Chondrocyte (in vitro differentiated cells): ENCODE results near the gene TMEM248. TPM values are rescaled to one million over a fixed set of nuclear protein-coding genes. Genes with fewer than 3 reads are reported as not detected.
"Not testable (repeated sequence)": the region's sequence is repeated elsewhere in the genome, so short reads cannot be mapped to it uniquely, and the experiment has no call there.

ENCODE experiments used
- DNase-seq: peaks from one replicate; pipeline ENCODE4 v3.0.0; 2021; ENCODE audit warnings: mixed read lengths, low spot score
- H3K27ac Mint-ChIP-seq: one replicate; pipeline ENCODE4 v1.8.0; 2021; ENCODE audit warnings: mild to moderate bottlenecking, moderate library complexity, mixed read lengths; ENCODE audit not compliant: unreplicated experiment
- H3K27me3 Mint-ChIP-seq: 2 replicates; pipeline ENCODE4 v1.8.0; 2021; ENCODE audit warnings: low read depth, mixed read lengths
- H3K36me3 Mint-ChIP-seq: 2 replicates; pipeline ENCODE4 v1.8.0; 2021; ENCODE audit warnings: low read depth, mixed read lengths
- H3K4me1 Mint-ChIP-seq: 2 replicates; pipeline ENCODE4 v1.8.0; 2021; ENCODE audit warnings: low read depth, mild to moderate bottlenecking, mixed read lengths
- H3K4me3 Mint-ChIP-seq: one replicate; pipeline ENCODE4 v1.8.0; 2021; ENCODE audit warnings: mild to moderate bottlenecking, moderate library complexity, mixed read lengths; ENCODE audit not compliant: unreplicated experiment
- H3K9me3 Mint-ChIP-seq: 2 replicates; pipeline ENCODE4 v1.8.0; 2021; ENCODE audit warnings: low read depth, mixed read lengths
- CTCF ChIP-seq: fragments of 200-600 bp; sonication (generic); IDR thresholded peaks from 2 replicates; pipeline ENCODE4 v1.5.0; 2021; ENCODE audit warnings: antibody characterized with exemption, mild to moderate bottlenecking, moderate library complexity
- total RNA-seq: library from RNA; stranded (reverse); gene quantifications from 3 replicates; pipeline ENCODE4 v1.2.1, GENCODE V29; 2021

The TMEM248 gene
- total RNA-seq, 1 donor from 2014 or later = 83.0 TPM

- Mint-ChIP-seq H3K27ac (no peak overlapping the region), H3K4me3 (no peak overlapping the region), H3K27me3 (no peaks in the 10 kb centered on the region), H3K9me3 (no peaks in the 10 kb centered on the region), H3K36me3 (peaks cover 7% of the 10 kb centered on the region), H3K4me1 (no peaks in the 10 kb centered on the region)
- no peak for DNase-seq
- no peak for TF ChIP-seq CTCF
Observed at GRCh38 chr7:66883716-66884115, 37.3 kb upstream of the TMEM248 start.

GRCh38 chr7:66884556-66884955 lies 36.5 kb upstream of the TMEM248 start:
- H3K36me3 Mint-ChIP-seq, DNase-seq: not testable (repeated sequence)

GRCh38 chr7:66886152-66886551 lies 34.9 kb upstream of the TMEM248 start:
- H3K27ac Mint-ChIP-seq = no peak overlapping the region
- peaks cover 5% of the 10 kb centered on the region for H3K36me3 Mint-ChIP-seq
- no peaks in the 10 kb centered on the region for H3K27me3 Mint-ChIP-seq
- H3K9me3 Mint-ChIP-seq = no peaks in the 10 kb centered on the region
- H3K4me1 Mint-ChIP-seq = no peaks in the 10 kb centered on the region
- no peak overlapping the region for H3K4me3 Mint-ChIP-seq
- no peak for DNase-seq
- TF ChIP-seq CTCF = no peak

More at GRCh38 chr7:66884556-66884955, 36.5 kb upstream of the TMEM248 start:
- H3K27me3 Mint-ChIP-seq, H3K27ac Mint-ChIP-seq, H3K4me3 Mint-ChIP-seq, H3K9me3 Mint-ChIP-seq, H3K4me1 Mint-ChIP-seq: not testable (repeated sequence)

GRCh38 chr7:66888223-66888622 lies 32.8 kb upstream of the TMEM248 start:
- not testable (repeated sequence) for H3K4me1 Mint-ChIP-seq, H3K4me3 Mint-ChIP-seq, DNase-seq, H3K36me3 Mint-ChIP-seq, H3K9me3 Mint-ChIP-seq, H3K27me3 Mint-ChIP-seq, H3K27ac Mint-ChIP-seq

GRCh38 chr7:66894463-66895080 lies 26.5 kb upstream of the TMEM248 start:
- Mint-ChIP-seq H3K36me3 (peaks cover 12% of the 10 kb centered on the region), H3K4me3 (no peak overlapping the region), H3K9me3 (no peaks in the 10 kb centered on the region), H3K27me3 (no peaks in the 10 kb centered on the region), H3K4me1 (no peaks in the 10 kb centered on the region), H3K27ac (no peak overlapping the region)
- TF ChIP-seq CTCF = peak; percentile 33
- DNase-seq = no peak

GRCh38 chr7:66896441-66896840 lies 24.6 kb upstream of the TMEM248 start:
- Mint-ChIP-seq H3K4me1 (no peaks in the 10 kb centered on the region), H3K36me3 (peaks cover 14% of the 10 kb centered on the region), H3K27ac (no peak overlapping the region), H3K4me3 (no peak overlapping the region), H3K9me3 (no peaks in the 10 kb centered on the region), H3K27me3 (no peaks in the 10 kb centered on the region)
- no peak for TF ChIP-seq CTCF
- no peak for DNase-seq
